ENCODE data around the gene LCN2.

Gene LCN2

GRCh38 chr9:128151309-128152132, 2.3 kb downstream of the LCN2 start:
- DNase-seq, result no peak

- no peak for DNase-seq
Measured at GRCh38 chr9:128152133-128153059, 3.1 kb downstream of the LCN2 start.

DNA sequence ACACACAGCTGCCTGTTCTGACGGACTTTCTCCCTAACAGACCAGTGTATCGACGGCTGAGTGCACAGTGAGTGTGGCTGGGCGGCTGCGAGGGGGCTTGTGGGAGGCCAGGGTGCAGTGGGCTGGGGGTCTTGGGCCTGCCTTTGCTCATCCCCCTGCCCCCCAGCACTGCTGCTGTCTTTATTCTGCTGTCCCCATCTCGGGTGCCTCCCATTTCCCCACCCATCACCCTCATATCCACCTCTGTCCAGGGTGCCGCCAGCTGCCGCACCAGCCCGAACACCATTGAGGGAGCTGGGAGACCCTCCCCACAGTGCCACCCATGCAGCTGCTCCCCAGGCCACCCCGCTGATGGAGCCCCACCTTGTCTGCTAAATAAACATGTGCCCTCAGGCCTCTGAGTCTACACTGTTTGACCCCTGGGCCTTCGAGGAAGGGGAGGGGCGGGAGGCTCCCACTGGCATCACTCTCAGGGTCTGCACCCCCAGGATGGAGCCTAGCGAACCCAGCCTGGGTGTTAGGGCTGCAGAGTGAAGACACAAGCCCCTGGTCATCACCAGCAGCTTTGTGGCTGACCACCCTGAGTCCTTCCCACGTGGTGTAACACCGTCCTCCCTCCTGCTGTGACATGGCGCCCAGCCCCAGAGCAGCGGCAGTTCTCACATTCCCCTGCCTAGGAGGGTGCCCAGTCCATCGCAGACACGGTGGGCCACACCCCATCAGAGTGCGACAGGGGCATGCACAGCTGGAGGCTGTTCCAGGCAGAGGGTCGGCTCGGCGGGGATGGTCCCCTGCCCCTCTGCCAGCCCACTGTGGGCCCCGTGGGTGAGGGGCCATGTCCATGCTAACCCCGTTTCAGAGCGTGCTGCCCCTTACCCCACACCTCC, 4.0 kb downstream of the LCN2 start:
- DNase-seq, result no peak

GRCh38 chr9:128153947-128154695, 4.9 kb downstream of the LCN2 start:
- no peak for DNase-seq

DNA sequence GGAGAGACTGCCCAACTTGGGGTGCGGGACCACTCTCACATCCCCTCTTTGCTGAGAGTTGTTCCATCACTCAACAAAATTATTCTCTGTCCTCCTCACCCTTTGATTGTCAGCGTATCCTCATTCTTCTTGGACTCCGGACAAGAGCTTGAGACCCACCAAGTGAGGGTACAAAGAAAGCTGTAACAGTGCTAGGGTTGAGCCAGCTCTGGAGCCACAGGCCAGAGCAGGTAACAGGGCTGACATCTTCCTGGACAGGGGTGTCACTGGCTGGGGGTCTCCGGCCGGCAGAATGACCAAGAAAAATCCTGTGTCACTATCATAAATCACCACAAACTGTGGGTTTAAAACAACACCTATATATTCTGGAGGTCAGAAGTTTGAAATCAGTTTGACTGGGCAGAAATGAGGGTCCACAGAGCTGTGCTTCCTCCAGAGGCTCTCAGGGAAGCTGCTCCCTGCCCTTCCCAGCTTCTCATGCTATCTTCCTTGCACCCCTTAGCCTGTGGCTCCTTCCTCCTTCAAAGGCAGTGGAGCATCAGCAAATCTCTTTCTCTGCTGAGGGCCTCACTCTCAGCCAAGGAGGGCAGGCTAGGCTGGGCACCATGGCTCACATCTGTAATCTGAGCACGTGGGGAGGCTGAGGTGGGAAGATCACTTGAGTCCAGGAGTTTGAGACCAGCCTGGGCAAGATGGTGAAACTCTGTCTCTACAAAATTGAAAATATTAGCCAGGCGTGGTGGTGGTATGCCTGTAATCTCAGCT, 6.7 kb downstream of the LCN2 start:
- DNase-seq, result no peak

DNA sequence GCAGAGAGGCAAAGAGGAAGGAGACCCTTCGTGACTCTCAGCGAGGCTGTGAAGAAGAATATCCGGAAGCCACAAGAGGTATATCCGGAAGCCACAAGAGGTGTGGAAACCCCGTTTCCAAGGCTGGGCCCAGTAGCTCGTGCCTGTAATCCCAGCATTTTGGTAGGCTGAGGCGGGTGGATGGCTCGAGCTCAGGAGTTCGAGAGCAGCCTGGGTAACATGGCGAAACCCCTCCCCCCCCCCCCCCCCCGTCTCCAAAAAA, 10.2 kb downstream of the LCN2 start:
- peak; percentile 37 for DNase-seq

DNA sequence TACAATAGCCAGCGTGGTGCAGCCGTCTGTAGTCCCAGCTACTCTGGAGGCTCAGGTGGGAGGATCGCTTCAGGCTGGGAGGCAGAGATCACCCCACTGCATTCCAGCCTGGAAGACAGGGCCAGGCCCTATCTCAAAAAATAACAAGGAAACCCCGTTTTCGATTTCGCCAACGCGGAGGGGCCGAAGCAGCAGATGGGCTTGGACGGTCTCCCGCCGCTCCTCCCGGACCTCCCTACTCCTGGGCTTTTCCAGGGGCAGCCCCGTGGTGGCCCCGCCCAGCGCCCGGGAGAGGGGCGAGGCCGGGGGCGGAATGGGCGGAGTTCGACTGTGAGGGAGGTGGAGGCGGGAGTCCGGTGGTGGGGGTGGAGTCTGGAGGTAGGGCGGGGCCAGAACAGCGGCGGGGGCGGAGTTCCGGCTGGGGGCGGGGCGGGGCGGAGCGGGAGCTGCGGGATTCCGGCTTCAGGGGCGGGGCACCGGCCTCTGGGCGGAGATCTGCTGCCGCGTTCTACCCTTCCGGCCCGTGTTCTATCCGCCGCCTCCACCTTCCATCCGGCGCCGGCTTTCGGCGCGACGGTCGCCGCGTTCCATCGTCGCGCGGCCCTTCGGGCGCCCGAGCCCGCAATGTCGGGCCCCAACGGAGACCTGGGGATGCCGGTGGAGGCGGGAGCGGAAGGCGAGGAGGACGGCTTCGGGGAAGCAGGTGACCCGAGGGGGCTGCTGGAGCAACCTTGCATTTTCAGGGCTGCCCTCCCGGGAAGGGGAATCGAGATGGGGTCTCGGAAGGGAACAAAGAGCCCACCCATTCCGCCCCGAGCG, 10.7 kb downstream of the LCN2 start, which contains the start of gene BBLN:
Gene BBLN (plus strand): TSS at position 482 of the 819 bp plus-strand sequence. CDS start 143 bp downstream, at position 625.
- DNase-seq, result peak; percentile 81

DNA sequence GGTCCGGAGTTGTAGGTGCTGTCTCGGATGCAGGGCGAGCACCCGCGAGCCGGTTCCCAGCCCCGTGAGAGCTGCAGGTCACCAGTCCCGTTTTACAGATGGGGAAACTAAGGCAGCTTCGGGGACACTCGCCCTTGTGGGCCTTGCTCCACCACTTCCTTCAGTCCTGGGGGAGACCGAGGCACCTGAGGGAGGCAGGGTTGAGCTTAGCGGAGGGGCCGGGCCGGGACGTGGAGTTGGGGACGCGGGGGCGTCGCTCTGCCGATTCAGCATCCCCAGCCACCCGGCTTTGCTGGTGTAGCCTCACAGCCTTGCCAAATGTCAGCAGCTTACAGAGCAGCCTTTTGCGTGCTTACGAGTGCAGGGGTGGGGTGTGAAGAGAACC, 11.3 kb downstream of the LCN2 start:
- no peak for DNase-seq

DNA sequence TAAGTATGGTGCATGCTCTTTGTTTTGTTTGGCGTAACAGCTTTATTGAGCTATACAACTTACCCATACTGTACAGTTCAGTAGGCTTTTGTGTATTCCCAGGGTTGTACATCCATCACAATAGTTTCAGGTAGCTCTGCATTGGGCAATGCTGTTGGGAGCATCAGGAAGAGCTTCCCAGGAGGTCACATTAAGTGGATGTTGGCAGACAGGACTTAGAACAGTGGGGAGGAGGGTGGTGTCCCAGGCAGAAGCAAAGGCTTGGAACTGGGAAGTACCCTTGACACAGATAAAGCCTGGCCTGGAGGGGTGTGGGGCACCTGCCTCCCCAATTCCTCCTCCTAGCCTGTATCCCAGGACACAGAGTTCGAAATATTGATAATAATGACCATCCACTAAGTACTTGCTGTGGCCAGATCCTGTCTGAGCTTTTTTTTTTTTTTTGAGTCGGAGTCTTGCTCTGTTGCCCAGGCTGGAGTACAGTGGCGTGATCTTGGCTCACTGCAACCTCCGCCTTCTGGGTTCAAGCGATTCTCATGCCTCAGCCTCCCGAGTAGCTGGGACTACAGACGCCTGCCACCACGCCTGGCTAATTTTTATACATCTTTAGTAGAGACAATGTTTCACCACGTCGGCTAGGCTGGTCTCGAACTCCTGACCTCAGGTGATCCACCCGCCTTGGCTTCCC, 12.1 kb downstream of the LCN2 start:
- peak; percentile 0 for DNase-seq

DNA sequence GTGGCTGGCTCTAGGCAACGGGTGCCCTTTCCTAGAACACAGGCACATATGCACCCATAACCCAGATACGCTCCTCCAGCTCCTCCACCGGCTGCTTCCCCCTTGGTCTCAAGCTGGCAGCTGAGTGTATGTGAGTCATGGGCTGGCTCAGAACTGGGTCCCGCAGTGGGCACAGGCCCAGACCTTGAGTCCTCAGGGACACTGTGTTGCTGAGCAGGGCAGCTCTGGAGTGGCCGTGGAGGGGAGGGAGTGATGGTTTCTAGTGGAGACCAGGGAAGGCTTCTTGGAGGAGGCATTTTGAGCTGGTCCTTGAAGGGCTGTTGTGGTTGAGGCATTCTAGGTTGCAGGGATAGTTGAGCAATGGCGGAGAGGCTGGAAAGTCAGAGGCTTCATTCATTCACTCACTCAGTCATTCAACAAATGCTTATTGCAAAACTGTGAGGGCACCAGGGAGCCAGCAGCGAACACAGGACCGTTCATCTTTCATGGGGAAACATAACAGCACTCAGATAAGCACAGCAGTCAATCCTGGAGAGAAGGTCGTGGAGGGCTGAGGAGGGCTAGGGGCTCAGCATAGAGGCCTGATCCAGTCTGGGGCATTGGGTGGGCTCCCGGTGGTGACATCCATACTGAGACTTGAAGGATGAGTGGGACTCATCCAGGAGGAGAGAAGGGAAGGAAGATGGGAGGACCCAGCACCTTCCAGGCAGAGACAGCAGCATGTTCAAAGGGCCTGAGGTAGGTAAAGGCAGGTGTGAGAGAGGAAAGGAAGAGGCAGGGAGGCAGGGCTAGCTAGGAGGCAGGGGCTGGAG, 13.2 kb downstream of the LCN2 start:
- DNase-seq, result no peak

DNA sequence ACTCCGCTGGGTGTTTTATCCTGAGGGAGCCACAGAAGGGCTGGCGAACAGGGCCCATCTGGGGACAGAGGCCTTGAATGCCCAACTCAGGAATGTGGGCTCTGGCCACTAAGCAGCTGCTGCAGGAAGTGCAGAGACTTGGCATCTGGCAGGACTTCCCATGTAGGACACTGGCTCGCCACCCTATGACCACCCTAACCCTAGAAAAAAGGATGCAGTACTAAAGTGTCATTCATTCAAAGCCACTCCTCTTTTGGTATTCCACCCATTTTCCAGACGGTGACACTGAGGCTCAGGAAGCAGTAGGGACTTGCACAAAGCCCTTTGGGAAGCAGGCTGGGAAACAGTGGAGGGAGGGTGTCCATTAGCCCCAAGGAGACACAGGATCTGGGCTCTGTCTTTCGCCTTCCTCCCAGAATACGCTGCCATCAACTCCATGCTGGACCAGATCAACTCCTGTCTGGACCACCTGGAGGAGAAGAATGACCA, 13.8 kb downstream of the LCN2 start:
- DNase-seq, result no peak

DNA sequence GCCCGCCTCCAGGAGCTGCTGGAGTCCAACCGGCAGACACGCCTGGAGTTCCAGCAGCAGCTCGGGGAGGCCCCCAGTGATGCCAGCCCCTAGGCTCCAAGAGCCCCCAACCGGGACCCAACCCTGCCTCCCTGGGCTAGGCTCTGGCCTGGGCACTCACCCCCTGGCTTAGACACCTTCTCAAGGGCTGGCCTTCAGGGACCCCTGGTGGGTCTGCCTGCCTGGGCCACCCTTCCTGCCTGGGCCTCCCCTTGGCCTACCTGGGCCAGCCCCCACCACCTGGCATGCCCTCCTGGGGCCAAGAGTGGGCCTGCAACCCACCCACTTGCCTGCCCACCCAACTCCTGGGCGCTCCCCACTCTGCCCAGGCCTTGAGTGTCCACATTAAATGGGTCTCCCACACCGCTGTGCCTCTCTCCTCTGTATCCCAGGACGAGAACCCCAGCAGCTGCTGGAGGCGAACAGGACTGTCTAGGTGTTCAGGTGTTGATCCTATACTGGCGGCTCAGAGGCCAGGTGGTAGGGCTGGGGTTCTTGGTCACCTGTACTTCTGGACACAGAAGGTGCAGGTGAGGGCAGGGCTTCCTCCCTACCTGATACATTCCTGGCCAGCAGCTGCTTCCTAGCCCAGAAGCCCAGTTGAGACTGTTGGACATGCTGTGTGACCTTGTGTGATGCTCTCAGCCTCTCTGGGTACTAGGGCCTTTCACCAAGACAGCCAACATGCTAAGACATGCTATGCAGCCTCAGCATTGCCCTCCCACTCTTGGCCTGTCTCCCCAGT, 14.5 kb downstream of the LCN2 start:
- no peak for DNase-seq

DNA sequence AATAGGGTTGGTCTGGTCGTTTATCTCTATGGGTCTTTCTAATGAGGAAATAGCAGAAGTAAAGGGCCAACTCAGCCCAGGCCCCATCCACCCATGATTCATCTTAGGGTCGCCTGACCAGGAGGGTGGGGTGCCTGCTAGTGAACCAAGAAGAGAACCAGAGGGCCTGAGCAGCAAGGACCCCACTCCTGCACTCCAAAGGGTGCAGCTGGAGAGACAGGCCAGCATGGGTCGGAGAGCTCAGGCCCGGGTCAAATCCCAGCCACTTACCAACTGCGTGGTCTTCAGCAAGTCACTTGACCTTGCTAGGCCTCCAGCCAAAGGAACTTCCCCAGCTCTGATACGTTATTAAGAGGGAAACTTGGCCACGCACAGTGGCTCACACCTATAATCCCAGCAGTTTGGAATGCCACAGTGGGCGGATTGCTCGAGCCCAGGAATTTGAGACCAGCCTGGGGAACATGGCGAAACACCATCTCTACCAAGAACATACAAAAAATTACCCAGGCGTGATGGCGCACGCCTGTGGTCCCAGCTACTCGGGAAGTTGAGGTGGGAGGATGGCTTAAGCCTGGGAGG, 15.1 kb downstream of the LCN2 start:
- no peak for DNase-seq

- no peak for DNase-seq
Measured at GRCh38 chr9:128166169-128166568, 16.9 kb downstream of the LCN2 start.

DNA sequence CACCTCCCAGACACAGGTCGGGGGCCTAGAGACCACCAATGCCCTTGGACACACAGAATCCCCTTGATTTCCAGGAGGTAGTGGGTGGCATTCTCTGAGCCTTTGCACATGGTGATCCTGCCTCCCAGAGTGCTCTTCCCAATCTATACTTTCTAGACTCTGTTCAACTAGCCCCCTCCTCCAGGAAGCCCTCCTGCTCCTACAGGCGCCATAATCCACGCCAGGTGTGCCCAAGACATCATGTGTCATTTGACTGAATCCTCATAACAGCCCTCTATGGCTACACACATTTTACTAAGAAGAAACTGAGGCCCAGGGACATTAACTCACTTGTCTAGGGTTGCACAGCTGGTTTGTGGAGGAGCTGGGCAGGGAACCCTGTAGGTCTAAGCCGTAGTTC, 18.0 kb downstream of the LCN2 start:
- DNase-seq, result no peak

- DNase-seq, result no peak
Measured at GRCh38 chr9:128168731-128169308, 19.6 kb downstream of the LCN2 start.

GRCh38 chr9:128169492-128169891, 20.2 kb downstream of the LCN2 start:
- no peak for DNase-seq
